ENCODE measurements around the gene APPL1.
"Not testable (repeated sequence)": the region's sequence is repeated elsewhere in the genome, so short reads cannot be mapped to it uniquely, and the experiment has no call there.

The APPL1 gene

GRCh38 chr3:57274845-57275244, 47.3 kb downstream of the APPL1 start:
- DNase-seq: no peak

- DNase-seq: no peak
Measured at GRCh38 chr3:57275393-57275792, 47.9 kb downstream of the APPL1 start.

- DNase-seq: no peak
Measured at GRCh38 chr3:57278237-57278636, 50.7 kb downstream of the APPL1 start.

- DNase-seq: no peak
Measured at GRCh38 chr3:57279685-57280084, 52.2 kb downstream of the APPL1 start.

- DNase-seq: no peak
Measured at GRCh38 chr3:57281715-57282114, 54.2 kb downstream of the APPL1 start.

GRCh38 chr3:57283334-57283733, 55.8 kb downstream of the APPL1 start:
- DNase-seq: no peak

GRCh38 chr3:57287205-57287604, 59.7 kb downstream of the APPL1 start:
- no peak for DNase-seq

- DNase-seq: no peak
Measured at GRCh38 chr3:57288403-57288802, 60.9 kb downstream of the APPL1 start.

- DNase-seq: no peak
Measured at GRCh38 chr3:57292159-57292896, 64.8 kb downstream of the APPL1 start, which contains the start of gene ASB14. Gene ASB14, minus strand, starts transcription at chr3:57292685. Its CDS starts 652 bp downstream, at chr3:57292033.

GRCh38 chr3:57292897-57293526, 65.5 kb downstream of the APPL1 start:
- DNase-seq: no peak

- no peak for DNase-seq
Measured at GRCh38 chr3:57298041-57298440, 70.5 kb downstream of the APPL1 start.

- DNase-seq: not testable (repeated sequence)
Measured at GRCh38 chr3:57303520-57303919, 76.0 kb downstream of the APPL1 start.

GRCh38 chr3:57309769-57310360, 82.3 kb downstream of the APPL1 start:
- DNase-seq: no peak

- no peak for DNase-seq
Measured at GRCh38 chr3:57314204-57314603, 86.7 kb downstream of the APPL1 start.

Measured in NCI-H1694 (cell line).